Stimulated activated CD4-positive, alpha-beta T cell treated with anti-CD3 and anti-CD28 coated beads, Interleukin-2, amount 100 ng/mL, for 4 hours (primary cell): ENCODE measurements around the gene PHLDA2.

Experiments used
- DNase-seq: peaks from one replicate; pipeline ENCODE4 v3.0.0-alpha.2; 2020; ENCODE audit warnings: low read depth

PHLDA2 gene

DNA sequence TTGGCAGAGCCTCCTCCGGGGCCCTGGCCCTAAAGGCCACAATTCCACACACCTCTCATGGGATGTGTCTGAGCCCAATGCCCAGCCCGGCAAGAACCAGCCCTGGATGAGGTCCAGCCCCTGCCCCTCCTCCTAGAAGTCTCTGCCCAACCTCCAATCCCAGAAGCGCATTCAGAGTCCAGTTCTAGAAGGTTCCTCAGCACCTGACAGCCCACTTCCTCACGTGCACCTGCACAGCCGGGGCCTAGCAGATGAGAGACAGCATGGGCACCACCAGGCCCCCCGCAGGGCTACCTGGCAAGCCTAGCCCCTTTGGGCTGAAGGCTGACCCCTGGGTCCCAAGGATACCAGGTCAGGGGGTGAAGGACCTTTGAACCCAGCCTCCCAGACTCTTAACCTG, 32.2 kb downstream of the PHLDA2 start:
- no peak for DNase-seq

DNA sequence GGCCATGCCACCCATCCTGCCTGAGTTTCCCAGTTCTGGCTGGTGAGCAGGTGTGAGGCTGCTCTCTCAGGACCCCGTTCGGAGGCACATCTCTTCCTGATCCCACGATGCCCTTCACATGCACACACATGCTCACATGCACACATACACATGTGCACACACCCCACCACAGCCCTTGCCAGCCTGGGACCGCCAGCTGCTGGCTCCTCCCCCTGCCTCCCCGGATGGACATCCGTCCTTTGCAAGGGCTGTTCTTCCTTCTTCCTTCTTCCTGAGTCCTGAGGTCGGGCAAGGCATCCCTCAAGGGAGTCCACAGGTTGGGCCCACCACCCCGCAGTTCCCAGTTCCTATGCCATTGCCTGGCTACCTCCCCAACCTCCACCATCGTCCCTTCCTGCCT, 33.2 kb downstream of the PHLDA2 start:
- DNase-seq: no peak

DNA sequence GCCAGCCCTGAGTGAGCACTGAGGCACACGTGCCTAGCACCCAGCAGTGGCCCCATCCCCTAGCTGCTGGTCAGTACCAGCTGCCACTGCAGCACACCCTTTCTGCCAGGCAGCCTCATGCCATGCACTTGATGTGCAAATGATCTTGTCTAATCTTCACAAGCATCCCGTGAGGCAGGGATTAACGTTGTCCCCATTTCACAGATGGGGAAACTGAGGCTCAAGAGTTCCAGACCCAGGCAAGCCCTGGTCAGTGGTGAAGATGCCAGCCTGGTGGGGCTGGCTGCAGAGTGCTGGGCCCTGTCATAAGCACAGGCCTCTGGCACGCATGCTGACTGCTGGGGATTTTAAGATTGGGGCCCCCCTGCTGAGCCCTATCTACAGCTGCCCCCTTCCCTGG, 35.3 kb downstream of the PHLDA2 start:
- DNase-seq: no peak

DNA sequence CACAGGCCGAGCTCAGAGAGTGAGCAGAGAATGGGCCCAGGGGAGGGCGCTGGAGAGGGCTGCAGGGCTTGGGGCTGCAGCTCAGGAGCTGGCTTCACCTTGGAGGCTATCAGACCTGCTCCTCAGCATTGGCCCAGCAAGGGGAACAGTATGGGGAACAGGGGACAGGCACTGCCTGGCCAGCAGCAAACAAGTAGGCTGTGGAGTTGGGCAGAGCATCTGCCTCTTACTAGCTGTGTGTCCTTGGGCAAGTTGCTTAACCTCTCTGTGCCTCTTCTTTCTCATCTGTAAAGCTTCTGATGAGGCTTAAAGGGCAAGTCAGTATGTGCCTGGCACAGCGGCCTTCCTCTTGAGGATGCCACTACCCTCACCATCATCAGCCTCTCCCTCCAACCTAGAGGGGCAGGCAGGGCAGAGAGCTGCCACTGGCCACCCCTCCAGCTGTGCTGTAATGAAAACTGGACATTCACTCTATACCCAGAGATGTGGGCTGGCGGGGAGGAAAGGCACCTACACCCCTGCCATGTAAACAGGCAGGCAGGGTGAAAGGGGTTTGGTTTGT, 36.2 kb downstream of the PHLDA2 start:
- DNase-seq: no peak

DNA sequence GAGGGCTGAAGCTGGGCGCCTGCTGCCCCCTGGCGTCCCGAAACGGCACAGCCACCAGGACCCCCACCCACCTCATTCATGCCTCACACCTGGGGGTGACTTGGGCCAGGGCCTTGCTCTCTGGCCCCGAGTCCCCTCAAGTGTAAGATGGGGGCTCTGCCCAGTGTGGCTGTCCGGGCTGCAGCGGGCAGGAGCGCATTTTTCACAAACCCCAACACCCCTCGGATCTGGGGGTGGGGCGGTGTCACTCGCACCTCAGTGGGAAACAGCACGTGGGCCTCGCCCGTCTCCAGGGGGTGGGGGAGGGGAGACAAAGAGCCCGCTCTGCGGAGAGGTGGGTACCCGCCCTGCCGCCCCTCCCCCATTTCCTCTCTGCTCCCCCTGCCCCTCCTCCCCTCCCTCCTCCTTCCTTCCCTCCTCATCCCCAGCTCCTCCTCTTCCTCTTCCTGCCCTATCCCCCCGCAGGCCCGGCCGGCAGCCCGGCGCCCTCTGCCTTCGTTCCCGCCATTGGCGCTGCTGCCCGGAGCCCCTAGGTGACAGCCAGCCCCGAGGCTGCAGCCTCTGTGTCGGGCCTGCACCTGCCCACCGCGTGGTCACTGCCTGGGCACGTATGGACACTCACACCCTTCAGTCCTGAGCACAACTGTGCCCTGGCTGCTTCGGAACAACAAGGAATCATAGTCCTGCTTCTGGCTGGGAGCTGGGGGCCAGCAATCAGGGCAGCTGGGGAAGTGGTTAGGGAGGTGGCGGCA, 36.8 kb downstream of the PHLDA2 start:
- DNase-seq: no peak

DNA sequence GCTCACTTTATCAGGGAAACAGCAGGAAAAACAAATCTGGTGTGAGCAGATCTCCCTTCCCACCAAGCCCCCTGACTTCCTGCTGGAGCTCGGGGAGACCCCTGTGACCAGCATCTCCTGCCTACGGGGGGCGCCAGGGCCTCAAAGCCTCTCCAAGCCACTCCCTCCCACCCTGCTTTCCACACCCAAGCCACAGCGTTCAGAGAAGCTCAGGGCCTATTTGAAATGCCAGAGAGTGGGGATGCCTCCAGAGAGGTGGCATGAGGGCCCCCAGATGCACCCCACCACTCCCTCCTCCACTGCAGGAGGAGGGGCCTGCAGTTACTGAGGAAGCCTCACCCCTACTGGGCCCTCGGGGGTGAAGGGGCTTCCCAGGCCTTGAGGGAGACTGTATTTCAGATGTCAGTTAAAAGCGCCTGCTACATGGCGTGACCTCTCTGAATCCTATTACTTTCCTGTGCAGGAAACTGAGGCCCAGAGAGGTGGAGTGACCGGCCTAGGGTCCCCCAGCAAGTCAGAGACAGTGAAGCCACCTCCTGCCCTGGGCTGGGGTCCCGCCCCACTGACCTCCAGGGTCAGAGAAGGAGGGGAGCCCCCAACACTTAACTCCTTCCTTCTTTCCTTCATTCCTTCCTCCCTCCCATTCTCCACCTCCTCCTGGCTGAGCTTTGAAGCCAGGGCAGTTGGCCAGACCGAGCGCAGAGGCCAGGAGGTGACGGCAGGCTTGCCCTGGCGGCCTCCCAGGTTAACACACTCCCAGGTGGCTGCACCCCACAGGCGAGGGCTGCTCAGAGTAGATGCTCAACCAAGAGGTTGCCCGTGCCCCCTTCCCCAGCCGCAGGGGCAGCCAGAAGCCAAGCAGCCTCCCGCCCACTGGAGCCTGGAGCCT, 37.6 kb downstream of the PHLDA2 start:
- no peak for DNase-seq

DNA sequence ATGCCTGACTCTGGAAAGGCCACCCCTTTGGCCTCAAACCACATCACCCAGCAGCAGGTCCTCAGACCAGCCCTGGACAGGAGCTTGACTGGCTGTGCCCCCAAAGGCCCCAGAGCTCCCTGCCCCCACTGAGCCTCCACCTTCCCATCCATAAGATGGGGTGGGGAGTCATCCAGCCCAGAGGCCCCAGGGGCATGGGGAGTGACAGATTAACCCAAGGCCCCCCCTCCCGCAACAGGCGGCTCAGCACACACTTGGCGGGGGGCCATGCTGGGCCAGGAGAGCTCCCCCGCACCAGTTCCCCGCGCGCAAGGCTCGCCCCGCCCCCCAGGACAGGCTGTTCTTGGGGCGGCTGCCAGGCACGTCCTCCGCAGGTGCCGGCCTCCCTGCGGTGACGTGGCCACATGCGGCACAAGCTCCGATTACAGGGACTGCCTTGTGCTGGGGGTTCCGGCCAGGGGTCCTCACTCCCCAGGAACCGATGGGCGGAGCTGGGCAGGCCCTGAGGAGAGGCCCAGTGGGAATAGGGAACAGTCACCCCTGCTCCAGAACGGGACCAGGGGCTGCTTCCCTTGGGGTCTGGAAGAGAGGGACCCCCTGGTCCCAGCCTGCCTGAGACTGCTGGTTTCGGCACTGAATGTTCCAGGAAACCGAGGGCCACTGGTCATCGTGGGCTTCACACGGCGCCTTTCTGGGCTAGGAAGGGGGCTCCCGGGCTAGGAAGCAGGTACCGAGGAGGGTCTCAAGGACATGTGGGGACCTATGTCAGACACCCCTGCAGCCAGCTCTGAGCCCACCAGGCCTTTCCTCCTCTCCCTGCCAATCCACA, 38.5 kb downstream of the PHLDA2 start:
- DNase-seq: no peak

DNA sequence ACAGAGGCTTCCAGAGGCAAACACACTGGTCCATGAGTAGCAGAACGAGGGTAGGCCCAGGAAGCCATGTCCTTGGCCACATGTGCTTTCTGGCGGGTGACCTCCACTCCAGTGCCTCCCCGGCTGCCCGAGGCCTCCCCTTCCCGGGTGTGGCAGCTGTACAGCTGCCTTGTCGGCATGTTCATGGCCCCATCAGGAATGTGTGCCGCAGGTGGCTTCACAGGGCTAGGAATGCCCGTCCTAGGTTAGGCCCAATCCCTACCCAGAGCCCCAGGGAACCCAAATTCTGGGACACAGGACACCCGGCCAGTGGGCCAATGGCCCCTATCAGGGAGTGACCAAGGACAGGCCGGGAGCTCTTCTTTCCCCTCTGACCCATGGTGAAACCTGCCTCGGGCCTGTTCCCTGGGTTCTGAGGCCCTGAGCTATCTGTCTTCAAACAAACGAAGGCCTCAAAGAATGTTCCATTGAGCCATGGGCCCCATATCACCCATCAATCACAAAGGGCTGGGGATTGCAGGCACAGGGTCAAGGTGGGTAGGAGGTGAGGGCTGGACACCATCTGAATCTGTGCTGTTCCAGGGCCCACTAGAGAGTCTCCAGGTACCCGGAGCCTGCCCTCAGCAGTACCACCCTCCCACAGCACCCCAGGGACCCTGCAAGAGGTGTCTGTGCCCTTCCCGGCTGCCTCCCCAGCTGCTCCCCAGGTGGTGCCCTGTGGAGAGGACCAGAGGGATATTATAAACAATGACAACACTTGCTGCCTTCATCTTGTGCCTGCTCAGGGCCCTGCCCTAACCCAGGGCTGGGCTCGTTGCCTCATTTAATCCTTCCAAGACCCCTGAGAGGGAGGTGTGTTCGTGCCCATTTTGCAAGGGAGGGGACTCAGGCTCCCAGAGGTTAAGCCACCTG, 39.6 kb downstream of the PHLDA2 start:
- no peak for DNase-seq

DNA sequence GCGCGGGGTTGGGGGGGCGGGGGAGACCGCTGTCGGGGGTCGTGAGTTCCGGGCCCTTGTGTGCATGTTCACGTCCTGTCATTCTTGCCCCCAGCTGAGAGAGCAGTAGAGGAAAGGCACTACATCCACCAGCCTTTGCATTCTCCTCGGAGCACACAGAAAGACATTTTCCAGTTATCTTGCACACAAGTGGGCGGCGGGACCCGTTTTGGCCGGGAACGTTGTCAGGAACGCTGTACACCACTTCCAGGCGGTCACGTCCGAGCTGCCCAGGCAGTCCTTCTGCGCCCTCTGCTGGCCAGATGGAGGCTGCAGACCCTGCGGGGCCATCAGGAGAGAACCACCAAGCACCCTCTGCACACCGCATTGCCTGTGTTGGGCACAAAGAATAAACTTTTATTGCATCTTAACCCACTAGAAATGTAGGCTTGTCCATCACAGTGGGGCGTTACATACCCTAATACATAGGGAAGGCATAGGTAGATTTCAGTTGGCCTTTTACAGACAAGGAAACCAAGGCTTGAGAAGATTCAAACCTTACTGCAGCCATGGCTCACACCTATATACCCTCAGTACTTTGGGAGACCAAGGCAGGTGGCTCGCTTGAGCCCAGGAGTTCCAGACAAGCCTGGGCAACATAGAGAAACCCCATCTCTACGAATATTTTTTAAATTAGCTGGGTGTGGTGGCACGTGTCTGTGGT, 40.8 kb downstream of the PHLDA2 start:
- DNase-seq: peak; percentile 76

DNA sequence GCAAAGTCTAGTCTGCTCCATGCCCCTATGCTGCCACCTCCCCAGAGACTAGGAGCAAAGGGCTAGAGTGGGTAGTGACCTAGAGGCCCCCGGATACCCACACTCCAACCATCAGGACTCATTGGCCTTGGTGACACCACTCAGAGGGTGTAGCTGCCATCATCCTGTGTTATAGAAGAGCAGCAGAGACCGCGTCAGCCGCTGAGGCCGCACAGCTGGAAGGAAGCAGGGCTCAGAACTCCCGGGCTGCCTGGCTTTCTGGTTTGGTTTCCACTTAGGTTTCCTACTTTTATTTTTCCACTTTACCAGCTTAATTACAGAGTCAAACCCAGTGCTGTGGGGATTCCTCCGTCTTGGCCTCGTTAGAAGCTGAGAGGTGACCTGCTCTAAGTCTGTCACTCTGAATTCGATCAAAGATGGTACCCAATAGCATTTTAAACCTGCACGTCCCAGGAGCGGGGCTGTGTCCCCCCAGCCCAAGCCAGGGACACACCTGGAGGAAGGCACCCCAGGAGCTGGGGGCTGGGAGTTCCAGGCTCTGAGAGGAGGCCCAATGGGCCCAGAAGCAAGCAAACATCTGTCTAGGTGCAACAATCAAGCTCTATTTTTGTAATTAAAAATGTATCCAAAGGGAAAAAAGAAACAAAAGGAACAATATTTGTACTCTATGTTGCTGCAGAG, 41.6 kb downstream of the PHLDA2 start:
- DNase-seq: no peak

DNA sequence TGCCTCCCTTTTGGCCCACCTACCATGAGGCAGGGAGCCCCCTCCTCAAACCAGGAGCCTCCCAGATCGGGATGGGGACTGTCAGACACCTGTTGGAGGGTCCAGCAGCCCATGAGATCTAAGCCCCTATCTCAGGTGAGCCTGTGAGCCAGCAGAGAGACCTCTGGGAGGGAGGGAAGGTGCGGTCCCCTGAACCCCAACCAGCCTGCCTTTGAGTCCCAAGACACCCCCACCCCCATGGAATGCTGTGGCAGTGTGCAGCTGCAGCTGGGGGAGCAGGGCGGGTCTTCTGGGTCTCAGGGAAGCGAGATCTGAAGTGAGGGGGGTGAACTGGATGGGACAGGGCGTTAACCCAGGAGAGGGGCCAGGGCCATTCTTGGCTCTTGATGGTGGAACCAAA, 42.3 kb downstream of the PHLDA2 start:
- DNase-seq: no peak

DNA sequence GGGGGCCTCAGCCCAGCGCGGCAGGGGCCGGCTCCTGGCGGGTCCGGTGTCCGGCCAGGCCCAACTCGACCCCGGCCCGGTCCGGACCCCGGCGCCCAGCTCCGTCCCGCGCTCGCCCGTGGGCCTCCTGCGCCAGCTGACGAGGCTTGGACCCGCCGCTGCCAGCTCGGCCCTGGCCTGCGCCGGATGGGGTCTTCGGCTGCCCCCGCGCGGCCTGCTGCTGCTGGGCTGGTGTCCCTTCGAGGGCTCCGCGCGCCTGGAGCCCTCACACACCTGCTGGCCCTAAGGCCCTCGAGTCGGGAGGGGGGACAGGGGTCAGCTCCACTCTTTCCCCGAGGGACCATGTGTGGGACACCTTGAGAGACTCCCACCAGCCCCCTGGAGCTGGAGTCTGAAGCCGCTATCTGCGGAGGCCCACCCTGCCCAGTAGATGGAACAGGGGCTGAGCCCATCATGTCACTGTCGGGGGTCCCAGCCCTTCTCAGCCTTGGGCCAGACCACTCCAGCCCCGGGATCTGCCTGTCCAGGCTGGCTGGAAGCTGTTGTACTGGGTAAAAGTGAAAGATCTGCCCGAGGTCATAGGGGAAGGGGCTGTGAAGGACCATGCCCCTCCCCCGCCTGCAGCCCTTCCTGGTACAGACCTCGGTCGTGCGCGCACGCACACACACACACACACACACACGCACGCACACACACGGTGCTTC, 42.9 kb downstream of the PHLDA2 start:
- DNase-seq: no peak

DNA sequence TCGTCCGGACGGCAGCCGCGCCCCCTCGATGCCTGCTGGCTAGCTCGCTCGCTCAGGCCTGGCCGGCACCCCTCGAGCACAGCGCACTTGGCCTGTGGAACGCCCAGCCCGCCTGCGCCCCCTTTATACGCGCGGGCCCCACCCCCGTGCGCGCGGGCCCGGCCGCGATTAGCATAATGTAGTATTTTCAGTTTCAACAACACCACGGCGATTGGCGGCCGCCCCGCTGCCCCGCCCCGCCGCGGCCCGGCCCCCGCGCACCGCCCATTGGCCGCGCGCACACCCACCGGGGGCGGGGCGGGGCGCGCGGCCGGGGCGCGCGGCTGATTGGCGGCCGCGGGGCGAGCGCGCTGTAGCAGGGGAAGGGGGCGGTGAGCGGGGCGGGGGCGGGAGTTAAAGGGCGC, 43.5 kb downstream of the PHLDA2 start, which contains the start of gene CDKN1C:
Gene CDKN1C, minus strand, starts transcription at position 98 of the 404 bp plus-strand sequence. CDS start 319 bp downstream, outside the sequence.
- DNase-seq: peak; percentile 75

DNA sequence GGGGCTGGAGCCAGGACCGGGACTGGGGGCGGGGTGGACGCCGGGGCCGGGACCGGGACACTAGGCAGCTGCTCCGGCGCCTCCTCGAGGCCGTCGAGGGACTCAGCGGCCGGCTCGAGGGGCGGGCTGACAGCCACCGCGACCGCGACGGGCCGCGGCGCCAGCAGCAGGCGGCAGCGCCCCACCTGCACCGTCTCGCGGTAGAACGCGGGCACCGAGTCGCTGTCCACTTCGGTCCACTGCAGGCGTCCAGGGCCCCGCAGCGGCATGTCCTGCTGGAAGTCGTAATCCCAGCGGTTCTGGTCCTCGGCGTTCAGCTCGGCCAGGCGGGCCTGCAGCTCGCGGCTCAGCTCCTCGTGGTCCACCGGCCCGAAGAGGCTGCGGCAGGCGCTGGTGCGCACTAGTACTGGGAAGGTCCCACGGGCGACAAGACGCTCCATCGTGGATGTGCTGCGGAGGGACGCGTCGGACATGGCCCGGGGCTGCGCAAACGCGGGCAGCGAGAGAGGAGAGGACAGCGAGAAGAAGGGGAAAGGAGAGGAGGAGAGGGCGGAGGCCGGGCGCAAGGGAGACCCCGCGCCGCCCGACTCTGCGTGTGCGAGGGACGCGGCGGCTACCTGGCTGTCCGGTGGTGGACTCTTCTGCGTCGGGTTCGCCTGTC, 44.1 kb downstream of the PHLDA2 start:
- no peak for DNase-seq

DNA sequence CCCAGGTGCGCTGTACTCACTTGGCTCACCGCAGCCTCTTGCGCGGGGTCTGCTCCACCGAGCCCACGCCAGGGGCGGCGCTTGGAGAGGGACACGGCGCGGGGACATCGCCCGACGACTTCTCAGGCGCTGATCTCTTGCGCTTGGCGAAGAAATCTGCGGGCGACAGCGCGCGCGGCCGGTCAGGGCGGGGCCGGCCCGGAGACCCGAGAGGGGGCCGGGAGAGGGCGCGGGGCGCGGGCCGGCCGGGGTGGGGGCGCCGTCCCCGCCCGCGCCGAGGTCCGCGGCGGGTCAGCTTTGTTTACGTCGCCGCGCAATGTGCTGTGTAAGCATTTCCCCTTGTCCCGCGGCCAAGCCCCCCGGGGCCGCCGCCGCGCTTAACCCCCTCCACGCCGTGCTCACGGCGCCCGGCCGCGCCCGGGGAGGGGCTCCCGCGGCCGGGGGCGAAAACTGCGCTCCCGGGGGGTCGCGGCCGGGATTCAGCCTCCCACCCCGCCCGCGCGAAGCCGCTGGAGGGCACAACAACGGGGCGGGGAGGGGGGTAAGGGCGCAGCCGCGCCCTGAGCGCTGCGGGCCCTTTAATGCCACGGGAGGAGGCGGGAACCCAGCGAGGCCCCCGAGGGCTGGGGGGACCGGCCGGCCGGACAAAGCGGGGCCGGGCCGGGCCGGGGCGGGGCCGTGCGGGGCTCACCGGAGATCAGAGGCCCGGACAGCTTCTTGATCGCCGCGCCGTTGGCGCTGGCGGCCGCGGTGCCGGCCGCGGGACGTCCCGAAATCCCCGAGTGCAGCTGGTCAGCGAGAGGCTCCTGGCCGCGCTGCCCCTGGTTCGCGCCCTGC, 45.0 kb downstream of the PHLDA2 start:
- no peak for DNase-seq

DNA sequence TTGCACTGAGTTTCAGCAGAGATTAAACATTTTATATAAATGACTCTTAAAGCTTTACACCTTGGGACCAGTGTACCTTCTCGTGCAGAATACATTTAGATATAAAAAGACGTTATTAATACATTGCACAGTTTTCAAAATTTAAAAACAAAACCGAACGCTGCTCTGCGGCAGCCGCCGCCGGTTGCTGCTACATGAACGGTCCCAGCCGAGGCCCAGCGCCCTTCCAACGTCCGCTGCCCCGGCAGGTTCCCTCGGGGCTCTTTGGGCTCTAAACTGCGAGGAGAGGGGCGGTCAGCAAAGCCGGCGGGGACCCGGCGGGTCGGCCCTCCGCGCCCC, 45.6 kb downstream of the PHLDA2 start:
- DNase-seq: no peak

DNA sequence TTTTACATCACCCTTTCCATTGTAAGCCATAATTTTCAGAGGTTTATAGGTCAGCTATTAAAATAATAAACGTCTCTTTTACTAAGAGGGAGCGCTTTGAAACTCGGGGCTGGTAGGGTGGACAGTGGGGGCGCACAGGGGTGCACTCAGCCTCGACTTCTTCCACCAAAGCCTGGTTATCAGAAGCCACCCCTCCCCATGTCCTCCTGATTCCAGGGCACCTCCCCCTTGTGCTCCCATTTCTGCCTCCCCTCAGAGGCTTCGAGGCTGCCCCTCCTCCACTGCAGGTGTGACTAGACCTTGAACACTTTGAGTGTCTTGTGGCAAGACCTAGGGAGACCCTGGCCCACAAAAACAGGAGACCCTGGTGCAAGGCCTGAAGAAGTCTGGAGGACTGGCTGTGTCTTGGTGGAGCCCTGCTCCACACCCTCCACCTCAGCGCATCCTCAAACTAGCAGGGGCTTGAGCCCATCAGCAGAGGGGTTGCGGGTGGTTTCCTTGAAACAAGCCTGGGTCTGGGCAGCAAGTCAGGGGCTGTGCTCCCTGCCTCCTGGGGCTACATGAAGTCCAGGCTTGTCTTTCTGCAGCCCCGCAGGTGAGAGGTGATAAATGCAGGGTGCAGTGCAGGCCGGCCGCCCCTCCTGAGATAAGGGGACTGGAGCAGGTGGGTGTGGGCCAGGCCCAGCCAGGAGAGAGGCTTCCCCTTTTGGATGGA, 46.7 kb downstream of the PHLDA2 start:
- no peak for DNase-seq
